Thyroid gland (tissue), 4 donors: Measurements from ENCODE around the gene STOM. TPM values are rescaled to one million over a fixed set of nuclear protein-coding genes. Genes with fewer than 3 reads are reported as not detected.

Experiments
- DNase-seq, 2 donors: peaks; one replicate each; pipeline ENCODE4 v3.0.0-alpha.2; 2019
- H3K27ac ChIP-seq, 3 donors: fragments of 200-600 bp; sonication (generic); 1 replicate in 2 of 3; 2 replicates in 1 of 3; pipeline ENCODE4 v1.5.1; 2016 to 2019; ENCODE audit warnings: mild to moderate bottlenecking in 1 of 3, moderate library complexity in 1 of 3
- H3K27me3 ChIP-seq: fragments of 200-600 bp; sonication (generic); one replicate; pipeline ENCODE4 v1.5.1; 2019
- H3K36me3 ChIP-seq, 2 donors: fragments of 200-600 bp; sonication (generic); one replicate each; pipeline ENCODE4 v1.5.1; 2016 to 2019
- H3K4me1 ChIP-seq, 2 donors: fragments of 200-600 bp; sonication (generic); one replicate each; pipeline ENCODE4 v1.5.1; 2017 to 2019
- H3K4me3 ChIP-seq, 3 donors: fragments of 200-600 bp; sonication (generic); replicated peaks in 1 of 3; 1 replicate in 2 of 3; 2 replicates in 1 of 3; pipeline ENCODE4 v1.5.1; 2016; ENCODE audit warnings: mild to moderate bottlenecking in 1 of 3
- H3K9me3 ChIP-seq: fragments of 200-600 bp; sonication (generic); one replicate; pipeline ENCODE4 v1.5.1; 2017
- POLR2A ChIP-seq, 2 donors: fragments of 450-650 bp; IDR thresholded peaks; one replicate each; pipeline ENCODE4 v1.6.1; 2017; ENCODE audit warnings: antibody characterized with exemption in 2 of 2, mild to moderate bottlenecking in 2 of 2, moderate library complexity in 1 of 2
- WGBS, 2 donors: methylation state at CpG; one replicate each; pipeline ENCODE4 v1.1.5; 2017; 5-methylcytosine and 5-hydroxymethylcytosine counted together
- intact Hi-C: fragments of 100-400 bp; cut with DNase I; formaldehyde crosslinking; loops from one replicate; pipeline ENCODE4 v1.15.1; 2023
- total RNA-seq, 4 donors: library from RNA; depleted of rRNA; stranded (reverse); fragments of >200 nt; gene quantifications; one replicate each; pipeline ENCODE4 v1.2.3, GENCODE V29; 2016
- TF ChIP-seq, protein P1 (sequence below), 6 experiments: fragments of 200-600 bp in 3 of 6; fragments of 450-650 bp in 3 of 6; sonication (generic) in 3 of 6; IDR thresholded peaks; one replicate each; pipeline ENCODE4 v1.5.1; 2016 to 2019; ENCODE audit warnings: antibody characterized with exemption in 6 of 6, mild to moderate bottlenecking in 2 of 6, inconsistent platforms in 1 of 6, moderate library complexity in 1 of 6

STOM gene
- total RNA-seq, 4 donors from 2014 or later = 104 to 275 (median 142) TPM

DNA sequence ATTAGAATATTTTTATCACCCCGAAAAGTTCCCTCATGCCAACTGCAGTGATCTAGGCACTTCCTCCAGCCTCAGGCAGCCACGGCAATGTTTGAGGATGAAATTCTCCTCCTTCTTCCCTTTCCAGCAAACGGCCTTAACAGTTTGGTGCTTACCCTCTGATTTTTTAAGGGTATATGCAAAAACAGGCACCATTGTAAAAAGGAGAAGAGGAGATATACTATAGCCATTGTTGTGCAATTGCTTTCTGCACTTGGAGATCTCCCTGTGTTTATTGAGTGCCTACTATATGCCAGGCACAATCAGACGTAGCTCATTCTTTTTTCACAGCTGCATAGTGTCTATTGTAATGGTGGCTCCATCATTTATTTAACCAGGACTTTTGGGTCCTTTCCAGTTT lies 72.7 kb downstream of the STOM start:
- 70 to 71% methylated on average over 4 of the region's 4 CpGs for WGBS, 2 donors
- H3K27me3 ChIP-seq = no peaks in the 10 kb centered on the region
- H3K4me1 ChIP-seq = peaks cover 38 to 77% of the 10 kb centered on the region in 2 donors
- no peak for DNase-seq
- intact Hi-C loops = no loop called here
- no peak for TF ChIP-seq POLR2A (IDR thresholded peaks at IDR 0.05)
- TF ChIP-seq, protein P1, sequence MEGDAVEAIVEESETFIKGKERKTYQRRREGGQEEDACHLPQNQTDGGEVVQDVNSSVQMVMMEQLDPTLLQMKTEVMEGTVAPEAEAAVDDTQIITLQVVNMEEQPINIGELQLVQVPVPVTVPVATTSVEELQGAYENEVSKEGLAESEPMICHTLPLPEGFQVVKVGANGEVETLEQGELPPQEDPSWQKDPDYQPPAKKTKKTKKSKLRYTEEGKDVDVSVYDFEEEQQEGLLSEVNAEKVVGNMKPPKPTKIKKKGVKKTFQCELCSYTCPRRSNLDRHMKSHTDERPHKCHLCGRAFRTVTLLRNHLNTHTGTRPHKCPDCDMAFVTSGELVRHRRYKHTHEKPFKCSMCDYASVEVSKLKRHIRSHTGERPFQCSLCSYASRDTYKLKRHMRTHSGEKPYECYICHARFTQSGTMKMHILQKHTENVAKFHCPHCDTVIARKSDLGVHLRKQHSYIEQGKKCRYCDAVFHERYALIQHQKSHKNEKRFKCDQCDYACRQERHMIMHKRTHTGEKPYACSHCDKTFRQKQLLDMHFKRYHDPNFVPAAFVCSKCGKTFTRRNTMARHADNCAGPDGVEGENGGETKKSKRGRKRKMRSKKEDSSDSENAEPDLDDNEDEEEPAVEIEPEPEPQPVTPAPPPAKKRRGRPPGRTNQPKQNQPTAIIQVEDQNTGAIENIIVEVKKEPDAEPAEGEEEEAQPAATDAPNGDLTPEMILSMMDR (IDR thresholded peaks at IDR 0.05) = no peak
- H3K36me3 ChIP-seq = peaks cover 0 to 5% of the 10 kb centered on the region in 2 donors
- H3K4me3 ChIP-seq = no peak overlapping the region
- peak overlapping the region in 2 of 3 donors; percentile 94 to 98 for H3K27ac ChIP-seq
- no peaks in the 10 kb centered on the region for H3K9me3 ChIP-seq

DNA sequence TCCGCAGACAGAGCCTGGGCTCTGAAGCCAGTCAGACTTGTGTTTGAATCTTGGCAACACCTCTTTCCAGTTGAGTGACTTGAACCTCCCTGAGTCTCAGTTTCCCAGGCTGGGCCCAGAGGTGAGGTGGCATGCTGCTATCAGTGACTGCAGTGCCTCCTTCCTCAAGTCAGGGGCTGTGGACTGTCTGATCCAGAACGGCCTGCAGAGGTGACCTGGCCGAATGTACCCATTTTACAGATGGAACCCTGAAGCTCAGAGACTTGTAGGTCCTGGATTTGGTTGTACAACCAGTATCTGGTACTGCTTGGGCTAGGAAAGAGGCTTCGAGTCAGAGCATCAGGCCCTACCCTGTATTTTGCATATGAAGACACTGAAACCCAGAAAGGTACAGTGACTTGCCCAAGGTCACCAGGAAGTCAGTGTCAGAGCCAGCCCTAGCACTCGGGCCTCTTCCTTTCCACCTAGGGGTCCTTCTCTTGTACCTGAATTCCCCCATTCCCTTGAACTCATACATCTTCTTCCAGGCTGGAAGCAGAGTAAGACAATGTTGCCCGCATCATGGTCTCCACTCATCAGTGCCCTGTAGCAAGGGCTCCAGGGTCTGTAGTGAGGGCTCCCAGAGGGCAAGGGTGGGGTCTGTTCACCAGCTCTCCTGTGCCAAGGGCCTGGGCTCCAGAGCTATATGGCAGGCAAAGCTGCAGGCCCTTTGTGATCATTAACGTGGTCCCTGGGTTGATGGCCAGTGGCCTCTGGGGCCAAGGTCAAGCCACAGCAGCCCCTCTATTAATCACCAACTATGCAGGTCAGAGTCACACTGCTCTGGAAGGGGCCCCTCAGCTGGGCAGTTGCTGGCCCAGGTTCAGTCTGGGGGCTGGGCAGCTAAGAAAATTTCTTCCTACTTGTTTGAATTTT lies 73.6 kb downstream of the STOM start:
- WGBS, 2 donors = 82 to 84% methylated on average over 3 to 6 of the region's 7 CpGs
- Histone ChIP-seq H3K9me3 (no peaks in the 10 kb centered on the region), H3K27me3 (no peaks in the 10 kb centered on the region), H3K27ac (peak overlapping the region; percentile 94 to 98 (median 98)), H3K4me3 (no peak overlapping the region), H3K4me1 (peaks cover 38 to 76% of the 10 kb centered on the region in 2 donors), H3K36me3 (no peaks in the 10 kb centered on the region)
- intact Hi-C loops = no loop called here
- DNase-seq = no peak
- no peak for TF ChIP-seq POLR2A (IDR thresholded peaks at IDR 0.05)
- TF ChIP-seq, protein P1 (IDR thresholded peaks at IDR 0.05) = no peak

DNA sequence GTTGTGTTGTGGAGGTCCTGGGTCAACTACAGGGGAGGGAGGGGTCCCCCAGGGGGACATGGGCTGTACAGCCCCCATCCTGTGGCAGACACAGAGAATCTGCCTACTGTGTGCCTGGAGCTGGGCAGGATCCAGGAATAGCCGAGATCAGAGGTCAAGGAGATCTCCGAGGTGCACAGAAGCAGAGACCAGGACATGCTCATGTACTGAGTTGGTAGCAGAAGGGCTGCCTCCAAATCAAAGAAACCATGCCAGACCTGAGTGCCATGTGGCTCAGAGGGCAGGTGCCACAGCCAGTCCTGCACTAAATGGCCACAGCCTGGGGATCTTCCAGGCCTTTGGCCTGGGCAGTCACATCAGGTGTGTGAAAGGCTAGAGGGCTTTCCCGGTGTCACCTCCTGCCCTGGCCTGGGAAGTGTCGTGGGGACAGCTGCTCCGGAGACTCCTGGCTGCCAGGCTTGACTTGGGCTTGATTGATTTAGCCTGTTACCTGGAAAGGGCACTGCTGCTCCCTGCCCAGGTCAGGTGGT lies 74.3 kb downstream of the STOM start:
- Histone ChIP-seq H3K9me3 (no peaks in the 10 kb centered on the region), H3K4me3 (no peak overlapping the region), H3K4me1 (peaks cover 38 to 76% of the 10 kb centered on the region in 2 donors), H3K27ac (peak overlapping the region; percentile 94 to 98 (median 98)), H3K27me3 (no peaks in the 10 kb centered on the region), H3K36me3 (no peaks in the 10 kb centered on the region)
- TF ChIP-seq, protein P1 (IDR thresholded peaks at IDR 0.05) = no peak
- no peak for TF ChIP-seq POLR2A (IDR thresholded peaks at IDR 0.05)
- WGBS, 2 donors = 43 to 54% methylated on average over 2 to 5 of the region's 5 CpGs
- peak; percentile 46 to 50 for DNase-seq
- intact Hi-C loops = no loop called here

GRCh38 chr9:121294866-121295661 lies 75.0 kb downstream of the STOM start:
- Histone ChIP-seq H3K27ac (peak overlapping the region; percentile 94 to 98 (median 98)), H3K27me3 (no peaks in the 10 kb centered on the region), H3K36me3 (no peaks in the 10 kb centered on the region), H3K4me3 (no peak overlapping the region), H3K9me3 (no peaks in the 10 kb centered on the region), H3K4me1 (peaks cover 38 to 74% of the 10 kb centered on the region in 2 donors)
- DNase-seq = peak; percentile 76 to 83
- TF ChIP-seq POLR2A (IDR thresholded peaks at IDR 0.05) = peak in 1 of 2 donors; percentile 54
- TF ChIP-seq, protein P1 (IDR thresholded peaks at IDR 0.05) = no peak
- intact Hi-C loops = no loop called here
- WGBS, 2 donors = 70 to 74% methylated on average over 13 of the region's 13 CpGs
